ENCODE data around the gene IHH.

DNA sequence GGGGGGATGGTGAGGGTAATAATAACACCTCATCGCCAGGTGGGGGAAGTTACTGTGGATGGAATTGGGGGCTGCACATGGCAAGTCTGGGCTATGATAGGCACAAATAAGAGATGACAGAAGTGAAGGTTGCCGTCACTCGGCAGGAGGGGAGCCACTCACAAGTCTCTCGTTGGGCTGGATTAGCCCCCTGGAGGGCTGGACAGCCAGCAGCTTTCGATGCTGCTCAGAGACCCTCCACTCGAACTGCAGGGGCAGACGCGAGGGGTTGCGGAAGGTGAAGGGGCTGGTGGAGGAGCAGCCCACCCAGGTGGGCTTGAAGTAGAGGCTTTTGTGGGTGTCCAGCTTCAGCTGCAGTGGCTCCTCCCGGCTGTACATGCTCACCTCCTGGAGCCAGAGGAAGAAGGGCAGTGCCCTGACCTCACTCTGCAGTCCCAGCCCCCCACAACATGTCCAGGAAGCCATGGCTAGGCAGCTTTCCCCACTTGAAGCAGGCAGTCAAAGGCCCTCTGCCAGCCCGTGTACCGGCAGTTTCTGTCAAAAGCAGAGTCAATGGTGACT lies 37.6 kb downstream of the IHH start:
- TF ChIP-seq POLR2A (IDR thresholded peaks at IDR 0.05; ENCODE audit: low read length) (no peak), GATA1 (IDR thresholded peaks at IDR 0.05; ENCODE audit: low read depth, low read length) (no peak)
